ENCODE measurements around the gene LIX1L. TPM values are rescaled to one million over a fixed set of nuclear protein-coding genes. Genes with fewer than 3 reads are reported as not detected.

LIX1L gene
- total RNA-seq, 1 donor from 2014 or later: 57.6 TPM

DNA sequence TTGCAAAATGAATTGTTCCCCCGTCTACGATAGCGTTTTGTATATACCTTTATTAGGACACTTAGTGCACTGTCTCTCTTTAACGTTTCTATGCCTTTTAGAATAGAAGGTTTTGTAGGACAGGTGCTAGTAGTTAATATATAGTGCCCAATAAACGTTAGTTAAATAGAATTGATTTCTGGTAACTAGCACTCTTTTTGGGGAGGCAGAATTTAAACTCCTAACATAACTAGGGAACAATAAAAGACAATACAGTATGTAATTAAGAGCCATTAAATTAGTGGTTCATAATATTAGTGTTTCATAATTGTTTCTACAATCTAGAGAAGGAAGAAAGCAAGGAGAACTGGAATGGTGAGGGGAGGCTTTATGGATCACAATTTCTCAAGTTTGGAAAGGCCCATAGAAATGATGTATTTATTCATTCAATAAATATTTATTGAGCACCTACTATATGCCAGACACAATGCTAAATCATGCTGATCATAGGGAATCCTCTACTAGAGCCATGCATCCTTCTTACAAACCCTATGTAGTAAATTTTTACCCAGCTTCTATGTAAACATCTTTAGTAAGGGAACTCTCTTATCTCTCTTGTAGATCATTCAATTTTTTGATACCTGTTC, 7.4 kb upstream of the LIX1L start:
- intact Hi-C loops (cut with DNase I): no loop called here
- ATAC-seq (no peak), DNase-seq (ENCODE audit: low spot score) (no peak)

- peak; percentile 90 for ATAC-seq
- DNase-seq (ENCODE audit: low spot score): peak; percentile 97
- intact Hi-C loops (cut with DNase I): no loop called here
Measured at GRCh38 chr1:145964328-145965118, 6.7 kb upstream of the LIX1L start, which contains the start of the genes ANKRD34A and POLR3GL. Gene ANKRD34A, minus strand, starts transcription at chr1:145964575. Its CDS starts 2,816 bp downstream, at chr1:145961759. Gene POLR3GL, plus strand, starts transcription at chr1:145964690. Its CDS starts 10,176 bp downstream, at chr1:145974866.

GRCh38 chr1:145963265-145964019, 5.6 kb upstream of the LIX1L start:
- ATAC-seq: no peak
- intact Hi-C loops (cut with DNase I): no loop called here
- no peak for DNase-seq (ENCODE audit: low spot score)

DNA sequence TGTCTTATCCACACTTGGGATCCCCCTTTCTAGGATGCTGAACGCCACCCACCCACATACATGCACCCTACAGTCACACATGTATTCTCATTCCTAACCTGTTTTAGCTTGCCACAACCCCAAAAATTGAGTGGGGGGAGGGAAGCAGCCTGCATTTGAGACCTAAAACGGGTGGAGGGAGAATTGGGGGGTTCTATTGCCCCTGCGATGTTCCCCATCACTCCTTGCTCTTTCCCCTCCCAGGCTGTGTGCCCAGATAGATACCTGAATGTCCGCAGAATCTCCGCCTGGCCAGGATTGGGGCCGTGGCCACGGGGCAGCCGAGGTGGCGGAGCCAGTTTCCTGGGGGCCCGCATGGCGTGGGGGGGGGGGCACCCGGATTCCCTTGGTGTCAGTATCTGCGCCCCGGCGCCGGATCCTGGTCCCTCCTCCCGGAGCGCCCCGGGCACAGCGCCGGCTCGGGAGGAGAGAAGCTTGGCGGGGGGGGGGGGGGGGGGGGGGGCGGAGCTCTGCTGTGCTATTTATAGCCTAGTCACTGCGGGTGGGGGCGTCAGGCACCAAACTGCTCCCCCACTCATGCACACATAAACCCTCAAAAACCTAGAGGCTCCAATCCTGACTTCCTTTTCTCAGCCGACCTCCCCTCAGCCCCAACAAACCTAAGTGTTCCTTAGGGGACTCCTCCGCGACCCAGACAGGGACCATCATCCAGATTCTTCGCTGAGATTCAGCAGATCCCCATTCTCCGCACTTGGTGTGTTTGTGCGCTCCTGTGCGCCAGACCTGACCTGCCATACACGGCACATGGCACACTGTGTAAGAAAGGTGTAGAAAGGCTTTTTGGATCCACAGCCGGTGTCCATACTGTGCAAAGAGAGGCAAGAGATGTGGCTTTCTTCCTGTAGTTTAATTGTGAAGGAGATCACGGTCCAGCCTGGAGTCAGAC, 4.6 kb upstream of the LIX1L start:
- DNase-seq (ENCODE audit: low spot score): peak; percentile 73
- intact Hi-C loops (cut with DNase I): no loop called here
- ATAC-seq: peak; percentile 3

- peak; percentile 80 for DNase-seq (ENCODE audit: low spot score)
- intact Hi-C loops (cut with DNase I): no loop called here
- ATAC-seq: no peak
Measured at GRCh38 chr1:145961425-145962156, 3.8 kb upstream of the LIX1L start.

DNA sequence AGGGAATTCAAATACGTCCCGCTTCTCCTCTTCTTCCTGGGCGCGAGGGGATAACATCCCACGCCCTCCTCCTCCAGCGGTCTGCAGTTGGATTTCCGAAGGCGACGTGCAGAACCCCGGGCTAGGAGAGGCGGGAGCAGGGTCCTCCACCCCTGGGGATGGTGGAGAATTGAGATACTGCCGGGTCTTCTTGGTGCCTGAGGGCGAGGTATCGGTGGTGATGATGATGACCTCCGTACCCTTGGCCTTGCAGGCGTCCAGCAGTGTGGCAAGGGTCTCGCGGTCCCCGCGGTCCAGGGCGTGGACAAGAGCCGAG, 3.2 kb upstream of the LIX1L start:
- no peak for ATAC-seq
- peak; percentile 69 for DNase-seq (ENCODE audit: low spot score)
- intact Hi-C loops (cut with DNase I): no loop called here

DNA sequence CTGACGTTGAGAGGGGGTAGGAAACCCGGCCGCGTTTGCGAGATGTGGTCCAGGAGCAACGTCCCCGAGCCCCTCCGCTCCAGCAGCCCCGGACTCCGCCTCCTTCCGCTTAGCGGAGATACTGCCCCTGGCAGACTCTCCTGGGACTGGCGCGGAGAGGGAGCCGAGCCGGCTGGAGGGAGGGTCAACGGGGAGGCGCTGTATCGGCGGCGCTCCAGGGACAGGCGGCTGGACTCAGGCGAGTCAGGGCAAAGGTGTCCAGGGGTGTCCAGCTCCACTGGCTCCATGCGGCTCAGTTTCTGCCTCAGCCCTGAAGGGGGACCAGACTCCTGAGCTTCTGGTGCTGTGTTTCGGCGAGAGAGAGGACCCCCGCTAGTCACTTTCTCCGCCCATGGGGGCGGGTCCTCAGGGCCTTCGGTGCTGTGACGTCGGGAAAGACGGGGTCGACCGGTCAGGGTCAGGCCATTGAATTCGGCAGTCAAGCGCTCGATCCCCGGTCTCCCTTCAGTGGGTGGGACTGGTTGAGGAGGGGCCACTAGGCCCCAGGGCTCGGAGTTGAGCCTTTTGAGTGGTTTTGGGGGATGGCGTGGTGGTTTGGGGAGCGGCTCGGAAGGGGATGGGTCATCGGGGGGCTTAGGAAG, 2.8 kb upstream of the LIX1L start:
- intact Hi-C loops (cut with DNase I): no loop called here
- peak; percentile 56 for ATAC-seq
- DNase-seq (ENCODE audit: low spot score): peak; percentile 88

- DNase-seq (ENCODE audit: low spot score) (no peak), ATAC-seq (no peak)
- intact Hi-C loops (cut with DNase I): no loop called here
Measured at GRCh38 chr1:145959957-145960467, 2.2 kb upstream of the LIX1L start.

- intact Hi-C loops (cut with DNase I): no loop called here
- no peak for ATAC-seq
- DNase-seq (ENCODE audit: low spot score): no peak
Measured at GRCh38 chr1:145959333-145959732, 1.5 kb upstream of the LIX1L start.

DNA sequence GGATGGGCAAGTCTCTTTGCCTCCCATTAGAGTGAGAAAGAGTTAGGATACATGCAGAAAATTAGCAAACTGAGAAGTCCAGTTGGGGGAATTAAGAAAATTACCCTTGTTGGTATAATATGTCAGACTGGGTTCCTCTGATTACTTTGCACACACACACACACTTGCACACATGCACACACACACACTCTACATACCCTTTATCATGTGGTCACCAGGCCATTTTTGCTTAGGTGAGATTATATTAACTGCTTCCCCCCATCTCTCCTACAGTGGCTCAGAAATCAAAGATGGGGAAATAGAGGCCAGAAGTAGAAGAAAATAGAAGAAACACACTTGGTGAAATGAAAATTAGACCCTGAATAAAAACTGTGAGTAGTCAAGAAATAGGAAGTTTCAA, 917 bp upstream of the LIX1L start:
- DNase-seq (ENCODE audit: low spot score) (no peak), ATAC-seq (no peak)
- intact Hi-C loops (cut with DNase I): no loop called here

GRCh38 chr1:145956781-145957442, 905 bp downstream of the LIX1L start:
- intact Hi-C loops (cut with DNase I): no loop called here
- no peak for ATAC-seq

GRCh38 chr1:145956361-145956760, 1.5 kb downstream of the LIX1L start:
- ATAC-seq (no peak), DNase-seq (ENCODE audit: low spot score) (no peak)
- intact Hi-C loops (cut with DNase I): no loop called here

More at GRCh38 chr1:145956781-145957442, 905 bp downstream of the LIX1L start:
- no peak for DNase-seq (ENCODE audit: low spot score)

- DNase-seq (ENCODE audit: low spot score) (no peak), ATAC-seq (no peak)
- intact Hi-C loops (cut with DNase I): no loop called here
Measured at GRCh38 chr1:145955436-145955835, 2.4 kb downstream of the LIX1L start.

DNA sequence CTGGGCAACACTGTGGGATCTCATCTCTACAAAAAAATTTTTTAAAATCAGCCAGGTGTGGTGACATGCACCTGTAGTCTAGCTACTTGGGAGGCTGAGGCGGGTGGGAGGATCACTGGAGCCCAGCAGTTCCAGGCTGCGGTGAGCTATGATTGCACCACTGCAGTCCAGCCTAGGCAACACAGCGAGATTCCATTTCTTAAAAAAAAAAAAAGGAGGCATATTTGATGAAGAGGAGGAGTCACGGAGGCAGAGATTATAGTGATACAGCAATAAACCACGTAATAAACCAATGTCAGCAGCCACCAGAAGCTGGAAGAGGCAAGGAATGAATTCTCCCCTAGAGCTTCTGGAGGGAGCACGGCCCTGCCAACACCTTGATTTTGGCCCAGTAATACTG, 4.0 kb downstream of the LIX1L start:
- intact Hi-C loops (cut with DNase I): no loop called here
- DNase-seq (ENCODE audit: low spot score) (no peak), ATAC-seq (no peak)

DNA sequence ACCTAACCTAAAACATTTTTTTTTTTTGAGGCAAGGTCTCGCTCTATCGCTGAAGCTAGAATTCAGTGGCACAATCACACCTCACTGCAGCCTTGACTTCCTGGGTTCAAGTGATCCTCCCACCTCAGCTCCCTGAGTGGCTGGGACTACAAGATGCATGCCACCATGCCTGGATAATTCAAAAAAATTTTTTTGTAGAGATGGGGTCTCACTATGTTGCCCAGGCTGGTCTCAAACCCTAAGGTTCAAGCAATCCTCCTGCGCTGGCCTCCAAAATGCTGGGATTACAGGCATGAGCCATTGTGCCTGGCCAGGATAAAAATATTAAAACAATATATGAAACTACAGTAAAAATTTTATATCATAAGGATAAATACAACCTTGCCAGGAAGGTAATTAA, 4.9 kb downstream of the LIX1L start:
- DNase-seq (ENCODE audit: low spot score) (no peak), ATAC-seq (no peak)
- intact Hi-C loops (cut with DNase I): no loop called here

- intact Hi-C loops (cut with DNase I): no loop called here
- ATAC-seq: no peak
- DNase-seq (ENCODE audit: low spot score): no peak
Measured at GRCh38 chr1:145951526-145951925, 6.3 kb downstream of the LIX1L start.

GRCh38 chr1:145949219-145949618, 8.6 kb downstream of the LIX1L start:
- ATAC-seq (no peak), DNase-seq (ENCODE audit: low spot score) (no peak)
- intact Hi-C loops (cut with DNase I): no loop called here

All from sciatic nerve (tissue), 2 donors.